Measurements from ENCODE around the gene FERD3L.

Gene FERD3L

GRCh38 chr7:19114551-19114855, 30.7 kb downstream of the FERD3L start:
- TF ChIP-seq ZFX (IDR thresholded peaks at IDR 0.05), result no peak
- TF ChIP-seq, protein P1, sequence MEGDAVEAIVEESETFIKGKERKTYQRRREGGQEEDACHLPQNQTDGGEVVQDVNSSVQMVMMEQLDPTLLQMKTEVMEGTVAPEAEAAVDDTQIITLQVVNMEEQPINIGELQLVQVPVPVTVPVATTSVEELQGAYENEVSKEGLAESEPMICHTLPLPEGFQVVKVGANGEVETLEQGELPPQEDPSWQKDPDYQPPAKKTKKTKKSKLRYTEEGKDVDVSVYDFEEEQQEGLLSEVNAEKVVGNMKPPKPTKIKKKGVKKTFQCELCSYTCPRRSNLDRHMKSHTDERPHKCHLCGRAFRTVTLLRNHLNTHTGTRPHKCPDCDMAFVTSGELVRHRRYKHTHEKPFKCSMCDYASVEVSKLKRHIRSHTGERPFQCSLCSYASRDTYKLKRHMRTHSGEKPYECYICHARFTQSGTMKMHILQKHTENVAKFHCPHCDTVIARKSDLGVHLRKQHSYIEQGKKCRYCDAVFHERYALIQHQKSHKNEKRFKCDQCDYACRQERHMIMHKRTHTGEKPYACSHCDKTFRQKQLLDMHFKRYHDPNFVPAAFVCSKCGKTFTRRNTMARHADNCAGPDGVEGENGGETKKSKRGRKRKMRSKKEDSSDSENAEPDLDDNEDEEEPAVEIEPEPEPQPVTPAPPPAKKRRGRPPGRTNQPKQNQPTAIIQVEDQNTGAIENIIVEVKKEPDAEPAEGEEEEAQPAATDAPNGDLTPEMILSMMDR (conservative IDR thresholded peaks at IDR 0.05), result no peak

GRCh38 chr7:19113855-19114550, 31.2 kb downstream of the FERD3L start:
- TF ChIP-seq, protein P1 (conservative IDR thresholded peaks at IDR 0.05), result no peak
- TF ChIP-seq ZFX (IDR thresholded peaks at IDR 0.05), result no peak
- no peak overlapping the region for H3K27ac ChIP-seq

More at GRCh38 chr7:19114551-19114855, 30.7 kb downstream of the FERD3L start:
- no peak overlapping the region for H3K27ac ChIP-seq

DNA sequence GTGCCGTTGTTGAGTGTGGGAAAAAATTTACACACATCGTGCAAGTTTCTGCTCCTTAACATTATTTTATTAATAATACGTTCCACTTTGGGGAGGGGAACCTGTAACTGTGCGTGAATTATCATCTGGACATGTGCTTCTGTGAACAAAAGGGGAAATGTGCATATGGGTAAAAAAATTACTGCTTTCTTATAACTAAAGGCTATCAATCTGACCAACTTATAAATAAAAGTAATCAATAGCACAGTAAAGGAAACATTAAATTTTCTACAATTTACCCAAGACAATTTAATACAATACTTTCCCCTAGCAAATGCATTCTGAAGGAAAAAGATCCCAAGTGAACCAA, 32.2 kb downstream of the FERD3L start:
- no peak overlapping the region for H3K27ac ChIP-seq
- TF ChIP-seq ZFX (IDR thresholded peaks at IDR 0.05), result no peak
- TF ChIP-seq, protein P1 (conservative IDR thresholded peaks at IDR 0.05), result no peak

DNA sequence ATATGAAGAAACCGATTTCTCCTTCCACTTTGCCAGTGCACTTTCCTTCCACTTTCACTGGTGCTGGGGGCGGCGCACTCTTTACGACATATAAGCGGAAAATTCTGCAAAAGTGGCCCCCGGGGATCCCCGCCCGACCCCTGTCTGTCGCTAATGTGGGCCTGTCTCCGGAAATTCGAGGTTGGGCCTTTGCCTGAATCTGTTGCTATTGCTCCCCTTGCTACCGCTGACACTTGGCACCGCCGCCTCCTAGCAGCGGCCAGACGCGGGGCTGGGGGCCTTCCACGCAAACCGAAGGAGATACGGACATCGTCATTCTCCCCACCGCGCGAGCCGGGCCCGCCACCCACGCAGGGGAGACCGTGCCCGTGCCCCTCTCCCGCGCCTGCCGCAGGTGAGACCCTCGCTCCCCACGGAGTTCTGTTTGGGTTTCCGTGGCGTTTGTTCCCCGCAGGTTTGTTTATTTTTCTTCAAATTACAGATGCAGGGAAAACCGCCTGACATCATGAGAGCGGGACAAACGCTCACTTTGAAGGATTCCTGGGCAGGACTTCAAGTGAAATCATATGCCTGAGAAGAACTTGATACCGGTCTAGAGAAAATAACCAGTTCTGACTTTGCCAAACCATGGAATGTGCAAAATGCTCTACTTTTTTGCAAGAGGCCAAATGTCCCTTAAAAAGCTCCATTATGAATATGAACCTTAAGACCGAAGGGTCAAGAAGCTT, 32.8 kb downstream of the FERD3L start:
- TF ChIP-seq ZFX (IDR thresholded peaks at IDR 0.05), result no peak
- TF ChIP-seq, protein P1 (conservative IDR thresholded peaks at IDR 0.05), result no peak
- H3K27ac ChIP-seq, result no peak overlapping the region

- no peak for TF ChIP-seq ZFX (IDR thresholded peaks at IDR 0.05)
- TF ChIP-seq, protein P1 (conservative IDR thresholded peaks at IDR 0.05), result no peak
- no peak overlapping the region for H3K27ac ChIP-seq
Observed at GRCh38 chr7:19111474-19112273, 33.5 kb downstream of the FERD3L start.

DNA sequence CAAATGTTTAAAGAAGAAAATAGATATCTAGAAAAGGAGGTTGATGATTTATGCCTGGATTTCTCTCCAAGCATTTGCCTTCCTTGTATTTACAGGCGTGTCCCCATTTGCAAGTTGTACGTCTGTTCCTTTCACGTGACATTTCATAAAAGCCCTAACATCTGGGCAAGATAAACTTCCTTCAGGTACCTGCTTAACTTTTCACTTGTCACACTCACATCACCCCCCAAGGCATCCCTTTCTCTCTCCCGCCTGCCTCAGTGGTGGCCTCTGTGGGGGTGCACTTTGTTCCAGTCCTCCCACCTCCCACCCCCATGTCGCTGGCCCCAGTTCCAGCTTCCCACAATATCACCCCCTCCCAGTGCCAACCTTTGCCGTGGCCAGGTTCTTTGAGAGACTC, 34.4 kb downstream of the FERD3L start:
- TF ChIP-seq, protein P1 (conservative IDR thresholded peaks at IDR 0.05), result no peak
- no peak for TF ChIP-seq ZFX (IDR thresholded peaks at IDR 0.05)
- no peak overlapping the region for H3K27ac ChIP-seq
